GM12878 (cell line): ENCODE data around the gene C1orf210. TPM values are rescaled to one million over a fixed set of nuclear protein-coding genes. Genes with fewer than 3 reads are reported as not detected.

ENCODE experiments used
- ATAC-seq: fragments of 200-7000 bp; cut with Tn5 transposase; 3 replicates; pipeline ENCODE4 v1.9.1; 2020; ENCODE audit warnings: mild to moderate bottlenecking, moderate library complexity
- BruUV-seq: library from RNA; stranded (reverse); fragments of 400-500 nt; replicated peaks from 2 replicates; lab custom pipeline; 2021; lab: Mats Ljungman, UMichigan
- CTCF ChIA-PET: fragments of 300-600 bp; sonication (Branson Sonifier 250); formaldehyde crosslinking; extraction: SDS; loops from one replicate; lab custom pipeline; 2021; ENCODE audit warnings: inconsistent platforms; lab: Yijun Ruan, JAX
- POLR2A ChIA-PET: fragments of 350-600 bp; formaldehyde crosslinking; extraction: SDS; loops from one replicate; lab custom pipeline; 2021; ENCODE audit warnings: inconsistent platforms; lab: Charles Lee
- RAD21 ChIA-PET: fragments of 300-600 bp; sonication (Branson Sonifier 250); formaldehyde crosslinking; loops from one replicate; lab custom pipeline; 2023; ENCODE audit warnings: antibody characterized with exemption; ENCODE audit not compliant: unreplicated experiment; lab: Charles Lee
- SMC1A ChIA-PET: fragments of 300-600 bp; sonication (Branson Sonifier 250); formaldehyde crosslinking; loops from one replicate; lab custom pipeline; 2023; ENCODE audit not compliant: unreplicated experiment, uncharacterized antibody; lab: Charles Lee
- DNase-seq: peaks from one replicate; pipeline ENCODE4 v3.0.0-alpha.2; 2011; ENCODE audit warnings: low read depth, low spot score
- FAIRE-seq: peaks from 3 replicates; lab custom pipeline; 2011; peaks lifted over from hg19 to GRCh38; lab: Jason Lieb, UNC
- H2AFZ ChIP-seq: 2 replicates; pipeline ENCODE4 v1.6.0; 2011; ENCODE audit warnings: low read depth, low read length, control low read depth; ENCODE audit not compliant: control insufficient read depth
- H3K27ac ChIP-seq: 2 replicates; pipeline ENCODE4 v1.5.1; 2011; ENCODE audit warnings: control low read depth; ENCODE audit not compliant: control insufficient read depth, insufficient read depth
- H3K27me3 ChIP-seq, 2 experiments: replicated peaks in 1 of 2; 2 replicates each; pipeline versions ENCODE4 v1.6.0 to v1.6.1; 2011; ENCODE audit warnings: low read length in 1 of 2; ENCODE audit not compliant: control insufficient read depth in 2 of 2, insufficient read depth in 2 of 2
- H3K36me3 ChIP-seq, 2 experiments: 2 replicates each; pipeline ENCODE4 v1.5.1; 2011; ENCODE audit warnings: low read length in 1 of 2; ENCODE audit not compliant: control insufficient read depth in 2 of 2, insufficient read depth in 2 of 2
- H3K4me1 ChIP-seq: 2 replicates; pipeline ENCODE4 v1.6.1; 2011; ENCODE audit warnings: mild to moderate bottlenecking, low read length, moderate library complexity, mixed read lengths; ENCODE audit not compliant: control insufficient read depth, insufficient read depth
- H3K4me2 ChIP-seq: 2 replicates; pipeline ENCODE4 v1.6.0; 2011; ENCODE audit warnings: control low read depth; ENCODE audit not compliant: control insufficient read depth, insufficient read depth
- H3K4me3 ChIP-seq: fragments of 200-600 bp; sonication (generic); 2 replicates; pipeline ENCODE4 v1.5.1; 2016
- H3K79me2 ChIP-seq: 2 replicates; pipeline ENCODE4 v1.6.0; 2011; ENCODE audit warnings: low read length; ENCODE audit not compliant: control insufficient read depth, insufficient read depth
- H3K9ac ChIP-seq: 2 replicates; pipeline ENCODE4 v1.8.0; 2011; ENCODE audit warnings: low read length, control low read depth, mixed read lengths; ENCODE audit not compliant: control insufficient read depth, insufficient read depth
- H3K9me3 ChIP-seq: replicated peaks from 3 replicates; pipeline ENCODE4 v1.5.1; 2011; ENCODE audit warnings: mild to moderate bottlenecking, low read length; ENCODE audit not compliant: control insufficient read depth, insufficient read depth
- H4K20me1 ChIP-seq: 2 replicates; pipeline ENCODE4 v1.6.0; 2011; ENCODE audit not compliant: control insufficient read depth, insufficient read depth
- HDAC6 ChIP-seq: fragments of 200-600 bp; sonication (generic); IDR thresholded peaks from one replicate; pipeline ENCODE4 v1.8.0; 2017; ENCODE audit warnings: antibody characterized with exemption; ENCODE audit not compliant: unreplicated experiment
- KAT2A ChIP-seq: conservative IDR thresholded peaks from 2 replicates; pipeline ENCODE4 v1.6.1; 2011; ENCODE audit warnings: low read depth, low read length; ENCODE audit not compliant: control insufficient read depth
- MTA2 ChIP-seq: fragments of 450-650 bp; IDR thresholded peaks from 2 replicates; pipeline ENCODE4 v1.6.1; 2016; ENCODE audit warnings: low read depth, mild to moderate bottlenecking, moderate library complexity
- MYB ChIP-seq: fragments of 150-350 bp; IDR thresholded peaks from 2 replicates; pipeline ENCODE4 v1.6.1; 2014; ENCODE audit warnings: mild to moderate bottlenecking, low read depth, low read length, borderline replicate concordance
- NFIC ChIP-seq: IDR thresholded peaks from 2 replicates; pipeline ENCODE4 v1.6.1; 2012; ENCODE audit warnings: low read depth, mild to moderate bottlenecking, inconsistent platforms, low read length, moderate library complexity
- NFYA ChIP-seq: IDR thresholded peaks from 2 replicates; pipeline ENCODE4 v1.6.1; 2011; ENCODE audit warnings: low read depth, mild to moderate bottlenecking, low read length, improper control_type of control experiment, borderline replicate concordance
- NFYB ChIP-seq: IDR thresholded peaks from 2 replicates; pipeline ENCODE4 v1.6.1; 2011; ENCODE audit warnings: low read depth, mild to moderate bottlenecking, low read length, improper control_type of control experiment, moderate library complexity; ENCODE audit not compliant: insufficient read depth
- POLR2AphosphoS2 ChIP-seq: IDR thresholded peaks from 2 replicates; pipeline ENCODE4 v1.6.1; 2011; ENCODE audit warnings: low read depth, mild to moderate bottlenecking, low read length, improper control_type of control experiment, moderate library complexity
- POLR2AphosphoS5 ChIP-seq: IDR thresholded peaks from 2 replicates; pipeline ENCODE4 v1.6.1; 2011; ENCODE audit warnings: mild to moderate bottlenecking, low read length, inconsistent platforms
- SMAD5 ChIP-seq: IDR thresholded peaks from 2 replicates; pipeline ENCODE4 v1.6.1; 2016; ENCODE audit warnings: antibody characterized with exemption, low read depth
- SMARCA5 ChIP-seq: fragments of 450-650 bp; IDR thresholded peaks from 2 replicates; pipeline ENCODE4 v1.6.1; 2017; ENCODE audit warnings: mild to moderate bottlenecking
- STAT3 ChIP-seq: IDR thresholded peaks from 2 replicates; pipeline ENCODE4 v1.6.1; 2011; ENCODE audit warnings: low read depth, low read length, improper control_type of control experiment
- TCF7 ChIP-seq: IDR thresholded peaks from 2 replicates; pipeline ENCODE4 v1.6.1; 2014; ENCODE audit warnings: antibody characterized with exemption, borderline replicate concordance
- WGBS: methylation state at CpG from one replicate; pipeline ENCODE4 v1.1.6; 2016; ENCODE audit warnings: low lambda C conversion rate; ENCODE audit not compliant: insufficient replicate concordance, insufficient coverage; ENCODE audit errors: missing lambda C conversion rate; 5-methylcytosine and 5-hydroxymethylcytosine counted together
- in situ Hi-C: fragments of 300-500 bp; cut with MboI; formaldehyde crosslinking; loops from 9 replicates; pipeline ENCODE4 v1.14.3; 2018; ENCODE audit warnings: mixed read lengths
- intact Hi-C: fragments of 100-400 bp; cut with micrococcal nuclease; formaldehyde crosslinking; loops from one replicate; pipeline ENCODE4 v1.14.2; 2022; ENCODE audit not compliant: unreplicated experiment
- polyA plus RNA-seq, 11 experiments: library from polyadenylated mRNA; depleted of rRNA in 4 of 11; unstranded in 6 of 11; stranded (reverse) in 5 of 11; fragments of >200 nt; fragmentation: Nextera tagmentation in 4 of 11; fragmentation: Illumina TruSeq in 1 of 11; extraction: Ambion mirVana in 4 of 11; extraction: Trizol in 1 of 11; gene quantifications; 1 replicate in 1 of 11; 2 replicates in 10 of 11; pipeline versions ENCODE4 v1.2.1 to v1.2.3, GENCODE V29; 2011 to 2016; ENCODE audit warnings: inconsistent platforms in 2 of 11, missing spikeins in 2 of 11, low read depth in 1 of 11
- total RNA-seq, 4 experiments: library from RNA; depleted of rRNA in 3 of 4; stranded (reverse); fragments of >200 nt in 3 of 4; fragmentation: Illumina TruSeq in 1 of 4; extraction: Trizol in 1 of 4; gene quantifications; 2 replicates each; pipeline versions ENCODE4 v1.2.1 to v1.2.3, GENCODE V29; 2013 to 2021
- TF ChIP-seq, protein P1 (sequence below): fragments of 450-650 bp; formaldehyde crosslinking; IDR thresholded peaks from 2 replicates; pipeline ENCODE4 v1.5.0; 2022; ENCODE audit warnings: mild to moderate bottlenecking, missing genetic modification characterization
- TF ChIP-seq, protein P2 (sequence below): IDR thresholded peaks from 2 replicates; pipeline ENCODE4 v1.6.1; 2012; ENCODE audit warnings: improper control_type of control experiment, low read depth, low read length; ENCODE audit not compliant: insufficient replicate concordance

Gene C1orf210
- total and polyA plus RNA-seq, 10 of the 15 experiments (the other 5 are each of a cell fraction or from before 2014, with no cell fraction given): 0.07 TPM; not detected in 9

DNA sequence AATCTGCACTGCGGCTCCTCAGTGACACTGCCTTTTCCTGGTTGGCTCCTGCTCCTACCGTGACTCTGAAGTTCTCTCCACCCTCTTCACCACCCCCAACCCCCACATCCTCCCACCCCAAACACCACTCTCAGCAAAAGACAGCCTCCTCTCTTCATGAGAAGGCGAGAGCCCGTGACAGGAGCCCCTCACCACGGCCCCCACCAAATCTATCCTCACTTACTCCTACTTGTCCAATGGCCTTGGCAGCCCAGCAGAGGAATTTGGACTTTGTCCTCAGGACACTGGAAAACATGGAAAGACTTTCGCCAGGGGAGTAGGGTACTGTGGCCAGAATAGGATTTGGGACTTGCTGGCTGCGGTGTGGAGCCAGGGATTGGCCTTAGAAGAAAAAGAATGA lies 8.7 kb downstream of the C1orf210 start:
- no peak for TF ChIP-seq MYB
- TF ChIP-seq SMARCA5: no peak
- no peak for TF ChIP-seq KAT2A
- no peak for TF ChIP-seq POLR2AphosphoS5
- no peak for TF ChIP-seq NFYA
- no peak for TF ChIP-seq STAT3
- no peak for TF ChIP-seq SMAD5
- TF ChIP-seq POLR2AphosphoS2: no peak
- TF ChIP-seq NFYB: no peak
- no peak for TF ChIP-seq TCF7
- TF ChIP-seq, protein P1, sequence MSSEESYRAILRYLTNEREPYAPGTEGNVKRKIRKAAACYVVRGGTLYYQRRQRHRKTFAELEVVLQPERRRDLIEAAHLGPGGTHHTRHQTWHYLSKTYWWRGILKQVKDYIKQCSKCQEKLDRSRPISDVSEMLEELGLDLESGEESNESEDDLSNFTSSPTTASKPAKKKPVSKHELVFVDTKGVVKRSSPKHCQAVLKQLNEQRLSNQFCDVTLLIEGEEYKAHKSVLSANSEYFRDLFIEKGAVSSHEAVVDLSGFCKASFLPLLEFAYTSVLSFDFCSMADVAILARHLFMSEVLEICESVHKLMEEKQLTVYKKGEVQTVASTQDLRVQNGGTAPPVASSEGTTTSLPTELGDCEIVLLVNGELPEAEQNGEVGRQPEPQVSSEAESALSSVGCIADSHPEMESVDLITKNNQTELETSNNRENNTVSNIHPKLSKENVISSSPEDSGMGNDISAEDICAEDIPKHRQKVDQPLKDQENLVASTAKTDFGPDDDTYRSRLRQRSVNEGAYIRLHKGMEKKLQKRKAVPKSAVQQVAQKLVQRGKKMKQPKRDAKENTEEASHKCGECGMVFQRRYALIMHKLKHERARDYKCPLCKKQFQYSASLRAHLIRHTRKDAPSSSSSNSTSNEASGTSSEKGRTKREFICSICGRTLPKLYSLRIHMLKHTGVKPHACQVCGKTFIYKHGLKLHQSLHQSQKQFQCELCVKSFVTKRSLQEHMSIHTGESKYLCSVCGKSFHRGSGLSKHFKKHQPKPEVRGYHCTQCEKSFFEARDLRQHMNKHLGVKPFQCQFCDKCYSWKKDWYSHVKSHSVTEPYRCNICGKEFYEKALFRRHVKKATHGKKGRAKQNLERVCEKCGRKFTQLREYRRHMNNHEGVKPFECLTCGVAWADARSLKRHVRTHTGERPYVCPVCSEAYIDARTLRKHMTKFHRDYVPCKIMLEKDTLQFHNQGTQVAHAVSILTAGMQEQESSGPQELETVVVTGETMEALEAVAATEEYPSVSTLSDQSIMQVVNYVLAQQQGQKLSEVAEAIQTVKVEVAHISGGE (CRISPR knock-in tag): no peak
- TF ChIP-seq, protein P2, sequence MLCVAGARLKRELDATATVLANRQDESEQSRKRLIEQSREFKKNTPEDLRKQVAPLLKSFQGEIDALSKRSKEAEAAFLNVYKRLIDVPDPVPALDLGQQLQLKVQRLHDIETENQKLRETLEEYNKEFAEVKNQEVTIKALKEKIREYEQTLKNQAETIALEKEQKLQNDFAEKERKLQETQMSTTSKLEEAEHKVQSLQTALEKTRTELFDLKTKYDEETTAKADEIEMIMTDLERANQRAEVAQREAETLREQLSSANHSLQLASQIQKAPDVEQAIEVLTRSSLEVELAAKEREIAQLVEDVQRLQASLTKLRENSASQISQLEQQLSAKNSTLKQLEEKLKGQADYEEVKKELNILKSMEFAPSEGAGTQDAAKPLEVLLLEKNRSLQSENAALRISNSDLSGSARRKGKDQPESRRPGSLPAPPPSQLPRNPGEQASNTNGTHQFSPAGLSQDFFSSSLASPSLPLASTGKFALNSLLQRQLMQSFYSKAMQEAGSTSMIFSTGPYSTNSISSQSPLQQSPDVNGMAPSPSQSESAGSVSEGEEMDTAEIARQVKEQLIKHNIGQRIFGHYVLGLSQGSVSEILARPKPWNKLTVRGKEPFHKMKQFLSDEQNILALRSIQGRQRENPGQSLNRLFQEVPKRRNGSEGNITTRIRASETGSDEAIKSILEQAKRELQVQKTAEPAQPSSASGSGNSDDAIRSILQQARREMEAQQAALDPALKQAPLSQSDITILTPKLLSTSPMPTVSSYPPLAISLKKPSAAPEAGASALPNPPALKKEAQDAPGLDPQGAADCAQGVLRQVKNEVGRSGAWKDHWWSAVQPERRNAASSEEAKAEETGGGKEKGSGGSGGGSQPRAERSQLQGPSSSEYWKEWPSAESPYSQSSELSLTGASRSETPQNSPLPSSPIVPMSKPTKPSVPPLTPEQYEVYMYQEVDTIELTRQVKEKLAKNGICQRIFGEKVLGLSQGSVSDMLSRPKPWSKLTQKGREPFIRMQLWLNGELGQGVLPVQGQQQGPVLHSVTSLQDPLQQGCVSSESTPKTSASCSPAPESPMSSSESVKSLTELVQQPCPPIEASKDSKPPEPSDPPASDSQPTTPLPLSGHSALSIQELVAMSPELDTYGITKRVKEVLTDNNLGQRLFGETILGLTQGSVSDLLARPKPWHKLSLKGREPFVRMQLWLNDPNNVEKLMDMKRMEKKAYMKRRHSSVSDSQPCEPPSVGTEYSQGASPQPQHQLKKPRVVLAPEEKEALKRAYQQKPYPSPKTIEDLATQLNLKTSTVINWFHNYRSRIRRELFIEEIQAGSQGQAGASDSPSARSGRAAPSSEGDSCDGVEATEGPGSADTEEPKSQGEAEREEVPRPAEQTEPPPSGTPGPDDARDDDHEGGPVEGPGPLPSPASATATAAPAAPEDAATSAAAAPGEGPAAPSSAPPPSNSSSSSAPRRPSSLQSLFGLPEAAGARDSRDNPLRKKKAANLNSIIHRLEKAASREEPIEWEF: no peak
- TF ChIP-seq HDAC6: no peak
- TF ChIP-seq NFIC: no peak
- no peak for TF ChIP-seq MTA2
- Histone ChIP-seq H3K79me2 (no peaks in the 10 kb centered on the region), H4K20me1 (no peaks in the 10 kb centered on the region), H3K4me2 (no peak overlapping the region), H3K27ac (no peak overlapping the region), H3K4me1 (peaks cover 4% of the 10 kb centered on the region; the same call in 1 of the 2 replicates), H3K27me3 (no peaks in the 10 kb centered on the region; a peak in 1 of 4 replicates), H2AFZ (no peak overlapping the region), H3K4me3 (no peak overlapping the region), H3K9me3 (no peaks in the 10 kb centered on the region), H3K9ac (no peak overlapping the region), H3K36me3 (no peaks in the 10 kb centered on the region)
- in situ Hi-C loops (no loop called here), intact Hi-C loops (no loop called here)
- ChIA-PET CTCF (no interaction called here), SMC1A (no interaction called here), RAD21 (interaction anchor here (0.5 kb wide), 1 partner anchor 220 kb away, joined by 3 read pairs; no protein-coding TSS in a partner anchor), POLR2A (no interaction called here)
- no peak for FAIRE-seq
- 17% methylated on average over 5 of the region's 7 CpGs for WGBS
- BruUV-seq: no TSS peak
- no peak for ATAC-seq
- DNase-seq: no peak
